Measurements from ENCODE around the gene FAM234B.

- TF ChIP-seq CTCF (IDR thresholded peaks at IDR 0.05) (no peak), POLR2A (IDR thresholded peaks at IDR 0.05) (no peak)
These were observed 45.9 kb downstream of the FAM234B start for GRCh38 chr12:13090054-13090453.
